K562 (cell line): ENCODE data around the gene RGS14. TPM values are rescaled to one million over a fixed set of nuclear protein-coding genes. Genes with fewer than 3 reads are reported as not detected.

Experiments used
- FOXK1 ChIP-seq: sonication (generic); formaldehyde crosslinking; IDR thresholded peaks from 2 replicates; pipeline ENCODE4 v1.8.0; 2022; ENCODE audit warnings: missing genetic modification reagents, mild to moderate bottlenecking, borderline replicate concordance
- KDM5B ChIP-seq: fragments of 200-600 bp; sonication (generic); IDR thresholded peaks from 2 replicates; pipeline ENCODE4 v1.6.1; 2012; ENCODE audit warnings: low read depth, mild to moderate bottlenecking, moderate library complexity, low read length, control low read depth, inconsistent platforms; ENCODE audit not compliant: insufficient replicate concordance
- PHF20 ChIP-seq: fragments of 450-650 bp; IDR thresholded peaks from 2 replicates; pipeline ENCODE4 v1.6.1; 2018; ENCODE audit not compliant: partially characterized antibody
- ZNF695 ChIP-seq: fragments of 450-650 bp; formaldehyde crosslinking; IDR thresholded peaks from 2 replicates; pipeline ENCODE4 v1.4.0; 2020; ENCODE audit warnings: mild to moderate bottlenecking, moderate library complexity
- polyA plus RNA-seq, 8 experiments: library from polyadenylated mRNA; depleted of rRNA in 4 of 8; stranded (reverse) in 5 of 8; unstranded in 3 of 8; fragments of >200 nt; fragmentation: Nextera tagmentation in 2 of 8; fragmentation: Illumina TruSeq in 1 of 8; extraction: Ambion mirVana in 2 of 8; extraction: Trizol in 1 of 8; gene quantifications; 2 replicates each; pipeline versions ENCODE4 v1.2.1 to v1.2.3, GENCODE V29; 2011 to 2014; ENCODE audit warnings: inconsistent platforms in 1 of 8, missing spikeins in 1 of 8
- total RNA-seq, 7 experiments: library from RNA; depleted of rRNA in 6 of 7; stranded (reverse); fragments of >200 nt in 6 of 7; fragmentation: Illumina TruSeq in 2 of 7; extraction: Trizol in 2 of 7; gene quantifications; 2 replicates each; pipeline versions ENCODE4 v1.2.1 to v1.2.3, GENCODE V29; 2011 to 2021; ENCODE audit warnings: low replicate concordance in 1 of 7
- TF ChIP-seq, protein P1 (sequence below): sonication (generic); formaldehyde crosslinking; IDR thresholded peaks from 2 replicates; pipeline ENCODE4 v1.8.0; 2023; ENCODE audit warnings: missing genetic modification reagents, mild to moderate bottlenecking, borderline replicate concordance
- TF ChIP-seq, protein P2 (sequence below): sonication (generic); formaldehyde crosslinking; IDR thresholded peaks from 2 replicates; pipeline ENCODE4 v1.8.0; 2022; ENCODE audit warnings: mild to moderate bottlenecking, low read depth, missing genetic modification reagents
- TF ChIP-seq, protein P3 (sequence below): sonication (generic); formaldehyde crosslinking; IDR thresholded peaks from 2 replicates; pipeline ENCODE4 v1.9.0; 2022; ENCODE audit warnings: mild to moderate bottlenecking, missing genetic modification reagents
- TF ChIP-seq, protein P4 (sequence below): sonication (generic); formaldehyde crosslinking; IDR thresholded peaks from 2 replicates; pipeline ENCODE4 v1.8.0; 2022; ENCODE audit warnings: mild to moderate bottlenecking, missing genetic modification reagents

RGS14 gene
- total and polyA plus RNA-seq, 9 of the 15 experiments (the other 6 are each of a cell fraction or from before 2014, with no cell fraction given): 0.28 to 75.9 (median 34.5) TPM

DNA sequence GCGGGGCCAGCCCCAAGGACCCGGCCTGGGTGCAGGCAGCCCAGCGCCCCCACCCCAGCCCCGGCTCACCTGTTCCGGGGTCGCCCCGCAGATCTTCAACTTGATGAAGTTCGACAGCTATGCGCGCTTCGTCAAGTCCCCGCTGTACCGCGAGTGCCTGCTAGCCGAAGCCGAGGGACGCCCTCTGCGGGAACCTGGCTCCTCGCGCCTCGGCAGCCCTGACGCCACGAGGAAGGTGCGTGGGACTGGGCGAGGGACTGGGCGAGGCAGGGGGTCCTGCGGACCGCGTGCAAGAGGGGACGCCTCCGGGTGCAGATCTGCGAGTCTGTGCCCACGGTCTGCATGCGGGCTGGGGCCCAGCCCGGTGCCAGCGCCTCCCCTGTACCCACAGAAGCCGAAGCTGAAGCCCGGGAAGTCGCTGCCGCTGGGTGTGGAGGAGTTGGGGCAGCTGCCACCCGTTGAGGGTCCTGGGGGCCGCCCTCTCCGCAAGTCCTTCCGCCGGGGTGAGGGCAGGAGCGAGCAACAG lies 9.7 kb downstream of the RGS14 start (continued):
- TF ChIP-seq, protein P1, sequence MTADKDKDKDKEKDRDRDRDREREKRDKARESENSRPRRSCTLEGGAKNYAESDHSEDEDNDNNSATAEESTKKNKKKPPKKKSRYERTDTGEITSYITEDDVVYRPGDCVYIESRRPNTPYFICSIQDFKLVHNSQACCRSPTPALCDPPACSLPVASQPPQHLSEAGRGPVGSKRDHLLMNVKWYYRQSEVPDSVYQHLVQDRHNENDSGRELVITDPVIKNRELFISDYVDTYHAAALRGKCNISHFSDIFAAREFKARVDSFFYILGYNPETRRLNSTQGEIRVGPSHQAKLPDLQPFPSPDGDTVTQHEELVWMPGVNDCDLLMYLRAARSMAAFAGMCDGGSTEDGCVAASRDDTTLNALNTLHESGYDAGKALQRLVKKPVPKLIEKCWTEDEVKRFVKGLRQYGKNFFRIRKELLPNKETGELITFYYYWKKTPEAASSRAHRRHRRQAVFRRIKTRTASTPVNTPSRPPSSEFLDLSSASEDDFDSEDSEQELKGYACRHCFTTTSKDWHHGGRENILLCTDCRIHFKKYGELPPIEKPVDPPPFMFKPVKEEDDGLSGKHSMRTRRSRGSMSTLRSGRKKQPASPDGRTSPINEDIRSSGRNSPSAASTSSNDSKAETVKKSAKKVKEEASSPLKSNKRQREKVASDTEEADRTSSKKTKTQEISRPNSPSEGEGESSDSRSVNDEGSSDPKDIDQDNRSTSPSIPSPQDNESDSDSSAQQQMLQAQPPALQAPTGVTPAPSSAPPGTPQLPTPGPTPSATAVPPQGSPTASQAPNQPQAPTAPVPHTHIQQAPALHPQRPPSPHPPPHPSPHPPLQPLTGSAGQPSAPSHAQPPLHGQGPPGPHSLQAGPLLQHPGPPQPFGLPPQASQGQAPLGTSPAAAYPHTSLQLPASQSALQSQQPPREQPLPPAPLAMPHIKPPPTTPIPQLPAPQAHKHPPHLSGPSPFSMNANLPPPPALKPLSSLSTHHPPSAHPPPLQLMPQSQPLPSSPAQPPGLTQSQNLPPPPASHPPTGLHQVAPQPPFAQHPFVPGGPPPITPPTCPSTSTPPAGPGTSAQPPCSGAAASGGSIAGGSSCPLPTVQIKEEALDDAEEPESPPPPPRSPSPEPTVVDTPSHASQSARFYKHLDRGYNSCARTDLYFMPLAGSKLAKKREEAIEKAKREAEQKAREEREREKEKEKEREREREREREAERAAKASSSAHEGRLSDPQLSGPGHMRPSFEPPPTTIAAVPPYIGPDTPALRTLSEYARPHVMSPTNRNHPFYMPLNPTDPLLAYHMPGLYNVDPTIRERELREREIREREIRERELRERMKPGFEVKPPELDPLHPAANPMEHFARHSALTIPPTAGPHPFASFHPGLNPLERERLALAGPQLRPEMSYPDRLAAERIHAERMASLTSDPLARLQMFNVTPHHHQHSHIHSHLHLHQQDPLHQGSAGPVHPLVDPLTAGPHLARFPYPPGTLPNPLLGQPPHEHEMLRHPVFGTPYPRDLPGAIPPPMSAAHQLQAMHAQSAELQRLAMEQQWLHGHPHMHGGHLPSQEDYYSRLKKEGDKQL (CRISPR knock-in tag): peak; percentile 95; the same call in 1 of the 2 replicates
- TF ChIP-seq KDM5B (peak; percentile 40), PHF20 (peak; percentile 16), FOXK1 (CRISPR knock-in tag) (0 out of 2 replicates have a peak, but pooled peaks have one; percentile 47), ZNF695 (CRISPR knock-in tag) (peak; percentile 86; the same call in 1 of the 2 replicates)
- TF ChIP-seq, protein P2, sequence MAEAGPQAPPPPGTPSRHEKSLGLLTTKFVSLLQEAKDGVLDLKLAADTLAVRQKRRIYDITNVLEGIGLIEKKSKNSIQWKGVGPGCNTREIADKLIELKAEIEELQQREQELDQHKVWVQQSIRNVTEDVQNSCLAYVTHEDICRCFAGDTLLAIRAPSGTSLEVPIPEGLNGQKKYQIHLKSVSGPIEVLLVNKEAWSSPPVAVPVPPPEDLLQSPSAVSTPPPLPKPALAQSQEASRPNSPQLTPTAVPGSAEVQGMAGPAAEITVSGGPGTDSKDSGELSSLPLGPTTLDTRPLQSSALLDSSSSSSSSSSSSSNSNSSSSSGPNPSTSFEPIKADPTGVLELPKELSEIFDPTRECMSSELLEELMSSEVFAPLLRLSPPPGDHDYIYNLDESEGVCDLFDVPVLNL: peak; percentile 72; the same call in 1 of the 2 replicates
- TF ChIP-seq, protein P3, sequence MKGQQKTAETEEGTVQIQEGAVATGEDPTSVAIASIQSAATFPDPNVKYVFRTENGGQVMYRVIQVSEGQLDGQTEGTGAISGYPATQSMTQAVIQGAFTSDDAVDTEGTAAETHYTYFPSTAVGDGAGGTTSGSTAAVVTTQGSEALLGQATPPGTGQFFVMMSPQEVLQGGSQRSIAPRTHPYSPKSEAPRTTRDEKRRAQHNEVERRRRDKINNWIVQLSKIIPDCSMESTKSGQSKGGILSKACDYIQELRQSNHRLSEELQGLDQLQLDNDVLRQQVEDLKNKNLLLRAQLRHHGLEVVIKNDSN (CRISPR knock-in tag): peak; percentile 21; the same call in 1 of the 2 replicates
- TF ChIP-seq, protein P4, sequence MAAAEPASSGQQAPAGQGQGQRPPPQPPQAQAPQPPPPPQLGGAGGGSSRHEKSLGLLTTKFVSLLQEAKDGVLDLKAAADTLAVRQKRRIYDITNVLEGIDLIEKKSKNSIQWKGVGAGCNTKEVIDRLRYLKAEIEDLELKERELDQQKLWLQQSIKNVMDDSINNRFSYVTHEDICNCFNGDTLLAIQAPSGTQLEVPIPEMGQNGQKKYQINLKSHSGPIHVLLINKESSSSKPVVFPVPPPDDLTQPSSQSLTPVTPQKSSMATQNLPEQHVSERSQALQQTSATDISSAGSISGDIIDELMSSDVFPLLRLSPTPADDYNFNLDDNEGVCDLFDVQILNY (CRISPR knock-in tag): peak; percentile 63; the same call in 1 of the 2 replicates
